Chondrocyte (in vitro differentiated cells): ENCODE measurements around the gene CD276. TPM values are rescaled to one million over a fixed set of nuclear protein-coding genes. Genes with fewer than 3 reads are reported as not detected.
A peak's percentile ranks its signal among the peaks of the same experiment; 100 is the strongest.
"Not testable (repeated sequence)": the region's sequence is repeated elsewhere in the genome, so short reads cannot be mapped to it uniquely, and the experiment has no call there.

Experiments
- DNase-seq: peaks from one replicate; pipeline ENCODE4 v3.0.0; 2021; ENCODE audit warnings: mixed read lengths, low spot score
- H3K27ac Mint-ChIP-seq: one replicate; pipeline ENCODE4 v1.8.0; 2021; ENCODE audit warnings: mild to moderate bottlenecking, moderate library complexity, mixed read lengths; ENCODE audit not compliant: unreplicated experiment
- H3K27me3 Mint-ChIP-seq: 2 replicates; pipeline ENCODE4 v1.8.0; 2021; ENCODE audit warnings: low read depth, mixed read lengths
- H3K36me3 Mint-ChIP-seq: 2 replicates; pipeline ENCODE4 v1.8.0; 2021; ENCODE audit warnings: low read depth, mixed read lengths
- H3K4me1 Mint-ChIP-seq: 2 replicates; pipeline ENCODE4 v1.8.0; 2021; ENCODE audit warnings: low read depth, mild to moderate bottlenecking, mixed read lengths
- H3K4me3 Mint-ChIP-seq: one replicate; pipeline ENCODE4 v1.8.0; 2021; ENCODE audit warnings: mild to moderate bottlenecking, moderate library complexity, mixed read lengths; ENCODE audit not compliant: unreplicated experiment
- H3K9me3 Mint-ChIP-seq: 2 replicates; pipeline ENCODE4 v1.8.0; 2021; ENCODE audit warnings: low read depth, mixed read lengths
- long read RNA-seq: library from polyadenylated mRNA; stranded (forward); transcript quantifications from one replicate; pipeline ENCODE4 v2.0.0, GENCODE V29; 2021
- total RNA-seq: library from RNA; stranded (reverse); gene quantifications from 3 replicates; pipeline ENCODE4 v1.2.1, GENCODE V29; 2021
- TF ChIP-seq, protein P1 (sequence below): fragments of 200-600 bp; sonication (generic); IDR thresholded peaks from 2 replicates; pipeline ENCODE4 v1.5.0; 2021; ENCODE audit warnings: antibody characterized with exemption, mild to moderate bottlenecking, moderate library complexity

CD276 gene
- total RNA-seq = 157 to 196 TPM (median 192 TPM) in 3 replicates
- long read RNA-seq, transcript CD276-202 (10 exons, 3,469 nt) = major isoform, 274 of 379 reads
- long read RNA-seq, partial matches to known transcripts = 49 of 379 reads
- long read RNA-seq, other reads (novel, unspliced or antisense) = 52 of 379 reads

GRCh38 chr15:73683777-73684580, at the start of gene CD276:
Gene CD276, plus strand, starts transcription at chr15:73684383. Its CDS starts 15,257 bp downstream, at chr15:73699640.
- H3K4me1 Mint-ChIP-seq = peaks cover 33% of the 10 kb centered on the region
- DNase-seq = peak; percentile 96
- H3K9me3 Mint-ChIP-seq = no peaks in the 10 kb centered on the region
- H3K36me3 Mint-ChIP-seq = no peaks in the 10 kb centered on the region
- no peaks in the 10 kb centered on the region for H3K27me3 Mint-ChIP-seq
- H3K27ac Mint-ChIP-seq = peak within 1 kb of the TSS; percentile 96
- TF ChIP-seq, protein P1, sequence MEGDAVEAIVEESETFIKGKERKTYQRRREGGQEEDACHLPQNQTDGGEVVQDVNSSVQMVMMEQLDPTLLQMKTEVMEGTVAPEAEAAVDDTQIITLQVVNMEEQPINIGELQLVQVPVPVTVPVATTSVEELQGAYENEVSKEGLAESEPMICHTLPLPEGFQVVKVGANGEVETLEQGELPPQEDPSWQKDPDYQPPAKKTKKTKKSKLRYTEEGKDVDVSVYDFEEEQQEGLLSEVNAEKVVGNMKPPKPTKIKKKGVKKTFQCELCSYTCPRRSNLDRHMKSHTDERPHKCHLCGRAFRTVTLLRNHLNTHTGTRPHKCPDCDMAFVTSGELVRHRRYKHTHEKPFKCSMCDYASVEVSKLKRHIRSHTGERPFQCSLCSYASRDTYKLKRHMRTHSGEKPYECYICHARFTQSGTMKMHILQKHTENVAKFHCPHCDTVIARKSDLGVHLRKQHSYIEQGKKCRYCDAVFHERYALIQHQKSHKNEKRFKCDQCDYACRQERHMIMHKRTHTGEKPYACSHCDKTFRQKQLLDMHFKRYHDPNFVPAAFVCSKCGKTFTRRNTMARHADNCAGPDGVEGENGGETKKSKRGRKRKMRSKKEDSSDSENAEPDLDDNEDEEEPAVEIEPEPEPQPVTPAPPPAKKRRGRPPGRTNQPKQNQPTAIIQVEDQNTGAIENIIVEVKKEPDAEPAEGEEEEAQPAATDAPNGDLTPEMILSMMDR = peak; percentile 19
- H3K4me3 Mint-ChIP-seq = peak within 1 kb of the TSS; percentile 86

- Mint-ChIP-seq H3K27ac (peak overlapping the region; percentile 69), H3K27me3 (no peaks in the 10 kb centered on the region), H3K9me3 (peaks cover 7% of the 10 kb centered on the region), H3K36me3 (peaks cover 3% of the 10 kb centered on the region), H3K4me3 (no peak overlapping the region), H3K4me1 (peaks cover 41% of the 10 kb centered on the region)
- no peak for DNase-seq
- TF ChIP-seq, protein P1 = no peak
Observed at GRCh38 chr15:73637527-73637926, 46.7 kb upstream of the CD276 start.

DNA sequence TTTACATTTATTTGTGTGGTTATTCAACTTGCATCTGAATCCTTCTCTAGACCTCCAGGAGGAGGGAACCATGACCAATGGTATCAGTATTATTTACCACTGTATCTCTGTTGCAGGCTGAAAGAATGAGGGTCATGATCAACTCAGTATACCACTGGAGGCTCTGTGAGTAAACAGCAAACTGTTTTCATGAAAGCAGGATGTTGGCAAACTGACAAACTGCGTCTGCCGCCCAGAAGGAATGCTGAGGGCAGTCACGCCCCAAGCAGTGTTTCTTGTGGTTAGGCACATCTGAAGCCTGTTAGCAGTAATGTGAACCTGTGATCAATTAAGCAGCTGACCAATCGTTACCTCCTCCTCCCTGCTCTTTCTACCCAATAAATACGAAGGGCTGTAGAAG, 44.7 kb upstream of the CD276 start:
- not testable (repeated sequence) for H3K27ac Mint-ChIP-seq, H3K4me3 Mint-ChIP-seq, H3K9me3 Mint-ChIP-seq, H3K36me3 Mint-ChIP-seq, H3K27me3 Mint-ChIP-seq, DNase-seq
- peaks cover 30% of the 10 kb centered on the region for H3K4me1 Mint-ChIP-seq

DNA sequence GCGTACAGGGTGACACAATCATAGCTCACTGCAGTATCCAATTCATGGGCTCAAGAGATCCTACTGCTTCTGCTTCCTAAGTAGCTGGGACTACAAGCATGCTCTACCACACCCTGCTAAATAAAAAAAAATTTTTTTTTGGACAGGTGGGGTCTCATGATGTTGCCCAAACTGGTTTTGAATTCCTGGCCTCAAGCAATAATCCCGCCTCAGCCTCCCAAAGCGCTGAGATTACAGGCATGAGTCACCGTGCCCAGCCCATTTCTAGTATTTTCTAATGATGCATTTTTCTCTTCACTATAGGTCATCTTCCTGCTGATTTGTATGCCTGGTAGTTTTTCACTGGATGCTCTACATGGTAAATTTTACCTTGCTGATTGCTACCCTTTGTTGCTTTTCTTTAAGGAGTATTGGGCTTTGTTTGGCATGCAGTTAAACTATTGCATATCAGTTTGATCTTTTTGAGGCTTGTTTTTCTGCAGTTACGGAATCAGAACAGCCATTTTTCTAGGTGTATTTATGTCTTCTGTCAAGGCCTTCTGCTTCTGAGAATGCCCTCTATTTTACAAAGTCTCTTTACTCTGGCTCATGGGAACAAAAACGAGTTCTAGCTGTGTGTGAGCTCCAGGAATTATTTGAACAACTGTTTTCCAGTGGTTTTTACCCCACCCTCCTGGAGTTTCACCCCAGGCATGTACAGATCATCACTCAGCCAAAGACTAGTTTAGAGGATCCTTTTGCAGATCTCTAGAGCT, 36.7 kb upstream of the CD276 start:
- TF ChIP-seq, protein P1 = no peak
- Mint-ChIP-seq H3K4me3 (no peak overlapping the region), H3K36me3 (peaks cover 5% of the 10 kb centered on the region), H3K4me1 (peaks cover 3% of the 10 kb centered on the region), H3K27me3 (peaks cover 8% of the 10 kb centered on the region), H3K9me3 (peaks cover 3% of the 10 kb centered on the region), H3K27ac (no peak overlapping the region)
- DNase-seq = no peak

DNA sequence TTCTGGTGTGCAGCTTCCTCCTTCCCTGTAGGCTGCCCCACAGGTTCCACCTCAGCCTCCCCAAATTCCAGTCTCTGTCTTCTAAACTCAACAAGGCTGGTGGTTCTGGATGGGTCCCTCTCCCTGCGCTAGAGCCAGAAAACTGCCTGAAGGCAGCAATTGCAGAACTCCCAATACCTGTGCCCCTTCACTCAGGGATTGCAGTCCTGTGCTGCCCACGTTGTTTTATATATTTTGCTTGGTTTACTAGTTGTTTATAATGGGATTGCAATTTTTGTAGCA, 36.2 kb upstream of the CD276 start:
- peaks cover 3% of the 10 kb centered on the region for H3K4me1 Mint-ChIP-seq
- peaks cover 3% of the 10 kb centered on the region for H3K9me3 Mint-ChIP-seq
- peaks cover 5% of the 10 kb centered on the region for H3K36me3 Mint-ChIP-seq
- peaks cover 9% of the 10 kb centered on the region for H3K27me3 Mint-ChIP-seq
- no peak overlapping the region for H3K27ac Mint-ChIP-seq
- no peak for DNase-seq
- no peak overlapping the region for H3K4me3 Mint-ChIP-seq
- TF ChIP-seq, protein P1 = no peak
